ENCODE results near the gene SEMA6D.

- TF ChIP-seq, protein P1, sequence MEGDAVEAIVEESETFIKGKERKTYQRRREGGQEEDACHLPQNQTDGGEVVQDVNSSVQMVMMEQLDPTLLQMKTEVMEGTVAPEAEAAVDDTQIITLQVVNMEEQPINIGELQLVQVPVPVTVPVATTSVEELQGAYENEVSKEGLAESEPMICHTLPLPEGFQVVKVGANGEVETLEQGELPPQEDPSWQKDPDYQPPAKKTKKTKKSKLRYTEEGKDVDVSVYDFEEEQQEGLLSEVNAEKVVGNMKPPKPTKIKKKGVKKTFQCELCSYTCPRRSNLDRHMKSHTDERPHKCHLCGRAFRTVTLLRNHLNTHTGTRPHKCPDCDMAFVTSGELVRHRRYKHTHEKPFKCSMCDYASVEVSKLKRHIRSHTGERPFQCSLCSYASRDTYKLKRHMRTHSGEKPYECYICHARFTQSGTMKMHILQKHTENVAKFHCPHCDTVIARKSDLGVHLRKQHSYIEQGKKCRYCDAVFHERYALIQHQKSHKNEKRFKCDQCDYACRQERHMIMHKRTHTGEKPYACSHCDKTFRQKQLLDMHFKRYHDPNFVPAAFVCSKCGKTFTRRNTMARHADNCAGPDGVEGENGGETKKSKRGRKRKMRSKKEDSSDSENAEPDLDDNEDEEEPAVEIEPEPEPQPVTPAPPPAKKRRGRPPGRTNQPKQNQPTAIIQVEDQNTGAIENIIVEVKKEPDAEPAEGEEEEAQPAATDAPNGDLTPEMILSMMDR (IDR thresholded peaks at IDR 0.05): no peak
- TF ChIP-seq POLR2A (IDR thresholded peaks at IDR 0.05) (no peak), EP300 (IDR thresholded peaks at IDR 0.05) (no peak)
Measured at GRCh38 chr15:47804733-47805132, 87.4 kb downstream of the SEMA6D start.
